ENCODE data around the gene DUS1L. TPM values are rescaled to one million over a fixed set of nuclear protein-coding genes. Genes with fewer than 3 reads are reported as not detected.

DUS1L gene
- total RNA-seq, 6 experiments from 2014 or later, result 61.8 to 115 (median 89.9) TPM

DNA sequence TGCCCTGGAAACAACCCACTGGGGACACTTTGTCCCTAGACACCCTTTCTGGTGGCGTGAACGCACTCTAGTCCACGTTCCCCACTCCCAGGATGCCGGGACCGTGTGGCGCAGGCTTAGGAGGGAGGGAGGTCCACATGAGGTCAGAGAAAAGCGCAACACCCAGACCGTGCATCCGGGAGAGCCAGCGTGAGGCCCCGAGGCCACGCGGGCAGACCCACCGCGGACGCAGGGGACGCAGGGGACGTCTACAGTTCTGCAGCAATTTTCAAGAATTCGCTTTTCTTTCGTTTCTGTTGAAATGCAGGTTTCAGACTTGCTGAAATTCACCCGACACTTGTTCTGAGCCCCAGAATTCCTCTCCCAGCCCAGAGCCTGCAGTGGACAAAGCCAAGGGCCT, 18.7 kb downstream of the DUS1L start:
- Histone ChIP-seq H3K27me3 (no peaks in the 10 kb centered on the region), H3K36me3 (peaks cover 0 to 3% (median under 1%) of the 10 kb centered on the region in 4 donors), H3K27ac (no peak overlapping the region), H3K4me1 (peaks cover 0 to 17% (median 5%) of the 10 kb centered on the region in 4 donors), H3K9me3 (no peaks in the 10 kb centered on the region), H3K4me3 (no peak overlapping the region)
- intact Hi-C loops (cut with DNase I), result no loop called here
- ATAC-seq, result no peak
- DNase-seq, result no peak
- no peak for TF ChIP-seq POLR2A (IDR thresholded peaks at IDR 0.05)
- TF ChIP-seq, protein P1, sequence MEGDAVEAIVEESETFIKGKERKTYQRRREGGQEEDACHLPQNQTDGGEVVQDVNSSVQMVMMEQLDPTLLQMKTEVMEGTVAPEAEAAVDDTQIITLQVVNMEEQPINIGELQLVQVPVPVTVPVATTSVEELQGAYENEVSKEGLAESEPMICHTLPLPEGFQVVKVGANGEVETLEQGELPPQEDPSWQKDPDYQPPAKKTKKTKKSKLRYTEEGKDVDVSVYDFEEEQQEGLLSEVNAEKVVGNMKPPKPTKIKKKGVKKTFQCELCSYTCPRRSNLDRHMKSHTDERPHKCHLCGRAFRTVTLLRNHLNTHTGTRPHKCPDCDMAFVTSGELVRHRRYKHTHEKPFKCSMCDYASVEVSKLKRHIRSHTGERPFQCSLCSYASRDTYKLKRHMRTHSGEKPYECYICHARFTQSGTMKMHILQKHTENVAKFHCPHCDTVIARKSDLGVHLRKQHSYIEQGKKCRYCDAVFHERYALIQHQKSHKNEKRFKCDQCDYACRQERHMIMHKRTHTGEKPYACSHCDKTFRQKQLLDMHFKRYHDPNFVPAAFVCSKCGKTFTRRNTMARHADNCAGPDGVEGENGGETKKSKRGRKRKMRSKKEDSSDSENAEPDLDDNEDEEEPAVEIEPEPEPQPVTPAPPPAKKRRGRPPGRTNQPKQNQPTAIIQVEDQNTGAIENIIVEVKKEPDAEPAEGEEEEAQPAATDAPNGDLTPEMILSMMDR (IDR thresholded peaks at IDR 0.05), result no peak
- WGBS (ENCODE audit: insufficient coverage, low coverage, low lambda C conversion rate, missing lambda C conversion rate), result 100% methylated on average over 1 of the region's 21 CpGs

DNA sequence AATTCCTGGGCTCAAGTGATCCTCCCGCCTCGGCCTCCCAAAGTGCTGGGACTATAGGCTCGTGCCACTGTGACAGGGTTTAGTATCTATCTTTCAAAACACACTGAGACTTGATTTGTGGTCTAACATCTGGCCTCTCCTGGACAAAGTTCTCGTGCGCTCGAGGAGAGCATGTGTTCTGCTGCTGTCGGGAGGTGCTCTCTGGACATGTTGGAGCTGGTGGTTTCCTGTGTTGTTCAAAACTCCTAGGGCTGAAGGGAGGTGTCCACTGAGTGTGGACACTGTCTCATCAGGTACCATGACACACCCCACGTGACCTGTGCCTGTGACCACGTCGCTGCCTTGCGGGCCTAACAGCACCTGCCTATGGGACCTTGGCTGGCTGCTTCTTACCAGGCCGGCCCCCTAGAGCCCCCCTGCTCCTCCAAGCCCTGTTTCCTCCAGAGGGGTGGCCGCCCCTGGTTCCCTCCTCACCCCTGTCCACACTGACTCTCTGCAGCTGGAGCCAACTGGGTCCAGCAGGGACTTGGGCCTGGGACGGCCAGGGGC, 19.6 kb downstream of the DUS1L start:
- TF ChIP-seq POLR2A (IDR thresholded peaks at IDR 0.05), result no peak
- TF ChIP-seq, protein P1 (IDR thresholded peaks at IDR 0.05), result no peak
- peak in 1 of 4 donors; percentile 3 for ATAC-seq
- Histone ChIP-seq H3K27ac (no peak overlapping the region), H3K4me3 (no peak overlapping the region), H3K36me3 (peaks cover 0 to 3% (median under 1%) of the 10 kb centered on the region in 4 donors), H3K4me1 (peaks cover 0 to 22% (median 6%) of the 10 kb centered on the region in 4 donors), H3K27me3 (no peaks in the 10 kb centered on the region), H3K9me3 (no peaks in the 10 kb centered on the region)
- no peak for DNase-seq
- 42% methylated on average over 5 of the region's 14 CpGs for WGBS (ENCODE audit: insufficient coverage, low coverage, low lambda C conversion rate, missing lambda C conversion rate)
- intact Hi-C loops (cut with DNase I), result no loop called here

DNA sequence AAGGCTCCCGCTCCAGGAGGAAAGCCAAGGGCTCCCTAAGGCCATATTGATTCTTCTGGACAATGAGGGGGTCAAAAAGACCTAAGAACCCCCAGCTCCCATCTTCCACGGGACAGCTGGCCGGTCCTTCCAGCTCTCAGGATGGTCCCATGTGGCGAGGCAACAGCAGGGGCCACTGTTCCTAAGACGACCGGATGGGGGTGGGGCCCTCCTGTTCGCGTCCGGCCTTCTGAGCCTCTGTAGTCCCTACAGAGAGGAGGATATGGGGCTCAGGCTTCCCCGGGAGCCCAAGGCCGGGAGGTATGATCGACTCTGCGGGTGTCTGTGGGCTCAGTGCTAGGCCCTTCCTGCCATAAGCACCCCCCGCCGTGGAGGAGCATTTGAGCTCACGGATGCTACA, 22.1 kb downstream of the DUS1L start:
- Histone ChIP-seq H3K27ac (no peak overlapping the region), H3K9me3 (no peaks in the 10 kb centered on the region), H3K4me1 (peaks cover 0 to 35% (median 15%) of the 10 kb centered on the region in 4 donors), H3K27me3 (no peaks in the 10 kb centered on the region), H3K36me3 (peaks cover 0 to 3% (median under 1%) of the 10 kb centered on the region in 4 donors), H3K4me3 (no peak overlapping the region)
- TF ChIP-seq POLR2A (IDR thresholded peaks at IDR 0.05), result no peak
- TF ChIP-seq, protein P1 (IDR thresholded peaks at IDR 0.05), result no peak
- DNase-seq, result no peak
- ATAC-seq, result no peak
- intact Hi-C loops (cut with DNase I), result no loop called here
- 82% methylated on average over 9 of the region's 16 CpGs for WGBS (ENCODE audit: insufficient coverage, low coverage, low lambda C conversion rate, missing lambda C conversion rate)

DNA sequence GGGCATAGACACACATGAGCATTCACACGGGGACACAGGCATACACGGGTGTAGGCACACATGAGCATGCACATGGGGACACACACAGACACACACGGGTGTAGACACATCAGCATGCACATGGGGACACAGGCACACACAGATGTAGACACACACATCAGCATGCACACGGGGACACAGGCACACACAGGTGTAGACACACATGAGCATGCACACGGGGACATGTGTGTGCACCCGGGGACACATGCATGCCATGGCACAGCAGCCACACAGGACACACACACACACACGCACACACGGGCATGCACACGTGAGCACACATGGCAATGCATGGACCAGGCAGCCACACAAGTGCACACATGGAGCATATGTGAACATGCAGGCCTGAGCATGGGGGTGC, 23.0 kb downstream of the DUS1L start:
- no CpG with 5 or more reads among the region's 9 CpGs for WGBS (ENCODE audit: insufficient coverage, low coverage, low lambda C conversion rate, missing lambda C conversion rate)
- intact Hi-C loops (cut with DNase I), result no loop called here
- H3K27me3 ChIP-seq, result no peaks in the 10 kb centered on the region
- DNase-seq (no peak), ATAC-seq (no peak)
- peaks cover 0 to 3% (median 0%) of the 10 kb centered on the region in 4 donors for H3K36me3 ChIP-seq
- H3K27ac ChIP-seq, result no peak overlapping the region
- H3K4me3 ChIP-seq, result no peak overlapping the region
- H3K4me1 ChIP-seq, result peaks cover 0 to 30% (median 14%) of the 10 kb centered on the region in 4 donors
- no peak for TF ChIP-seq POLR2A (IDR thresholded peaks at IDR 0.05)
- TF ChIP-seq, protein P1 (IDR thresholded peaks at IDR 0.05), result no peak
- H3K9me3 ChIP-seq, result no peaks in the 10 kb centered on the region
